ENCODE data around the gene CSKMT.
A peak's percentile ranks its signal among the peaks of the same experiment; 100 is the strongest.
"Not testable (repeated sequence)": the region's sequence is repeated elsewhere in the genome, so short reads cannot be mapped to it uniquely, and the experiment has no call there.

The CSKMT gene

GRCh38 chr11:62656796-62657429 lies 8.2 kb upstream of the CSKMT start:
- no peak for DNase-seq

DNA sequence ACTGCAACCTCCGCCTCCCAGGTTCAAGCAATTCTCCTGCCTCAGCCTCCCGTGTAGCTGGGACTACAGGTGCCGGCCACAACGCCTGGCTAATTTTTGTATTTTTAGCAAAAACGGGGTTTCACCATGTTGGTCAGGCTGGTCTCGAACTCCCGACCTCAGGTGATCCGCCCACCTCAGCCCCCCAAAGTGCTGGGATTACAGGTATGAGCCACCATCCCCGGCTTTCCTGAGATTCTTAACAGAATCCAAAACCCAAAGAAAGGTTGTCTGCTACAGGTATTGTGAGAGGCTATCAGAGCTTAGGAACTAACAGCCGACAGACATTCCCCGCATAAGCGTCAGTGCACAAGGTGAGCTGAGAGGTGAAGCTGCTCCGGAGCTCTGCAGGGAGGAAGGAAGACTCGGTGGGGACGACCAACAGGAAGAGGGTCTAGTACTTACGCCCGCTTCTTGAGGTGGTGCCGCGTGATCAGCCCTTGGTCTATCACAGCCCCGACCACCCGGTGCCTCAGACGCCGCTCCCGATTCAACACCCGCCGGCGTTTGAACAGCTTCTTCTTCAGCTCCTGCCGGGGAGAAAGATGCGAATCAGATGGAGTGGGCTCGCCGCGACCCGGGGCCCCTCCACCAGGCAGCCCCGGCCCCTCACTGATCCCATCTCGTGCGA lies 572 bp upstream of the CSKMT start:
- no peak for DNase-seq

DNA sequence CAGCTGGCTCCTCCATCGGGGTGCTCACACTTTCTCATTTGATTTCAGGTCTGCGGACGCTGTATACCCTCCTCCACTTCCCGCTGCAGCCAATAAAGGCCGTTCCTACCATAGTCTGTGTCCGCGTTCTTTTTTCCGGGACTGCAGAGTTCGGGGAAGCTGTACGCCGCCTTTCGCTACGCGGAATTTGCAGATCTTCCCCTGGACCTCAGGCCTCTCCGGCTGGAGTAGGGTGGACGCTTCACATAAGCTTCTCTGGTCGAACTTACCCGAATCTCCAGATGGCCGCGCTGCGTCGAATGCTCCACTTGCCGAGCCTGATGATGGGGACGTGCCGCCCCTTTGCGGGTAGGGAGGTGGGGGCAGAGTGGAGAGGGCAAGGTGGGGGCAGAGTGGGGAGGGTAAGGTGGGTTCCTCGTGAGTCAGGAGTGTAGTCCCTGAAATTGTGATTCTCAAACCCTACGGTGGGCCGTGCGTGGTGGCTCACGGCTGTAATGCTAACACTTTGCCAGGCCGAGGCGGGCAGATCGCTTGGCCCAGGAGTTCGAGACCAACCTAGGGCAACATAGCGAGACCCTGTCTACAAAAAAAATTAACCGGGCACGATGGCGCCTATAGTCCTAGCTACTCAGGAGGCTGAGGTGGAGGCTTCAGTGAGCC lies 617 bp downstream of the CSKMT start:
- DNase-seq = peak; percentile 75 to 78

GRCh38 chr11:62666259-62666926 lies 1.3 kb downstream of the CSKMT start:
- DNase-seq = peak; percentile 57 to 60

DNA sequence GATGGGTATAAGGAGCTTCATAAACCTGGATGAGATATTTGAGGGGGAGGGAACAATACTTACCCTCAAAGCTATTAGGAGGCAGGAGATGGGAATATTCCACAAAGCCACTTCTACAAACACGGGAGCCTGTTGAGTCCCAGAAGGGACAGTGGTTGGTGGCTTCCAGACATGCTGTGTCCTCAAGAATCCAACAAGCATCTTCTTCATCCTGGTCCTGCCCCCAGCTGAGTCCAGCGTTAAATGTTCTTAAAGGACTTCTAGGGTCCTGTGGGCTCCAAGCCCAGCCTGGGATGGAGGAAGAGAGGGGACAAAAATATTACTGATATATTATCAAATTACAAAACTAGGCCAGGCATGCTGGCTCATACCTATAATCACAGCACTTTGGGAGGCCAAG lies 2.3 kb downstream of the CSKMT start:
- peak in 1 of 2 experiments; percentile 37 for DNase-seq

- no peak for DNase-seq
Observed at GRCh38 chr11:62669420-62670161, 4.5 kb downstream of the CSKMT start.

- DNase-seq = no peak
Observed at GRCh38 chr11:62671236-62671607, 6.1 kb downstream of the CSKMT start.

GRCh38 chr11:62671608-62672389 lies 6.7 kb downstream of the CSKMT start, which contains the start of the genes LBHD1 and UQCC3:
Gene LBHD1, minus strand, starts transcription at chr11:62672267. Its CDS starts 2,236 bp downstream, at chr11:62670031.
Gene UQCC3, plus strand, starts transcription at chr11:62671673. Its CDS starts 73 bp downstream, at chr11:62671746.
- peak; percentile 90 to 92 for DNase-seq

GRCh38 chr11:62673196-62673525 lies 8.0 kb downstream of the CSKMT start:
- no peak for DNase-seq

- not testable (repeated sequence) for DNase-seq
Observed at GRCh38 chr11:62675415-62675814, 10.3 kb downstream of the CSKMT start.

DNA sequence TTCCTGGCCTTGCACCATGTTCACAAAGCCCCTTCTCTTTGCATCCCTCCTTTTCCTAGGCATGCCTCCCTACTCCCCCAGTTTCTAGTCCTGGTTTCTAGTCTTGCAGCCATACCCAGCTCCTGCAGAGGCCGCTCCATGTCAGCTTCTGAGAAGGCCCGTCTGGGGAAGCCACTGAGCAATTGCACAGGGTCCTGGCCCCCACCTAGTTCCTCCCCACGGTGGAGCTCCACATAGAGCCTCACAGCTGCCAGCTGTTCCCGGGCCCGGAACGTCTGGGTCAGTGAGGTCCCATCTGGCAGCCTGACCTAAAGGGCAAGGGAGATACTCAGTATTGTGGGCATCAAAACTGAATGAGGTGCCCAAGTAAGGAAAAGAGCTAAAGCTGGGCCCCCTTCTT lies 11.6 kb downstream of the CSKMT start:
- no peak for DNase-seq

GRCh38 chr11:62677156-62677555 lies 12.0 kb downstream of the CSKMT start:
- no peak for DNase-seq

GRCh38 chr11:62677714-62678113 lies 12.6 kb downstream of the CSKMT start:
- DNase-seq = no peak

DNA sequence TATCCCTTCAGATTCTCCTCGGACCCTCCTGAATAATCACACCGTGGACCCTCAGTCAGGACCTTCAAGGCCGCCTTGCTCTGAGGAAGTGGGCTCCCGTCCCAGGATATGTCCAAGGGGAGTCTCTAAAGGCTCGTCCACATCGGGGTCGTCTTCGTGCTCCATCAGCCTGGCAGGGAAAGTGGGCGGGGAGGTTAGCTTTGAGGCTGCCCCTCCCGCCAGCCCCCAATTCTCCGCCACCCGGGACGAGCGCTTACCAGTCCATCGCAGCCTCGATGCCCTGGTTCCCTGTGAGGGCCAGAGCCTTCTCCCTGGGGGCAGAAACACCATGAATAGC lies 13.3 kb downstream of the CSKMT start:
- DNase-seq = no peak

DNA sequence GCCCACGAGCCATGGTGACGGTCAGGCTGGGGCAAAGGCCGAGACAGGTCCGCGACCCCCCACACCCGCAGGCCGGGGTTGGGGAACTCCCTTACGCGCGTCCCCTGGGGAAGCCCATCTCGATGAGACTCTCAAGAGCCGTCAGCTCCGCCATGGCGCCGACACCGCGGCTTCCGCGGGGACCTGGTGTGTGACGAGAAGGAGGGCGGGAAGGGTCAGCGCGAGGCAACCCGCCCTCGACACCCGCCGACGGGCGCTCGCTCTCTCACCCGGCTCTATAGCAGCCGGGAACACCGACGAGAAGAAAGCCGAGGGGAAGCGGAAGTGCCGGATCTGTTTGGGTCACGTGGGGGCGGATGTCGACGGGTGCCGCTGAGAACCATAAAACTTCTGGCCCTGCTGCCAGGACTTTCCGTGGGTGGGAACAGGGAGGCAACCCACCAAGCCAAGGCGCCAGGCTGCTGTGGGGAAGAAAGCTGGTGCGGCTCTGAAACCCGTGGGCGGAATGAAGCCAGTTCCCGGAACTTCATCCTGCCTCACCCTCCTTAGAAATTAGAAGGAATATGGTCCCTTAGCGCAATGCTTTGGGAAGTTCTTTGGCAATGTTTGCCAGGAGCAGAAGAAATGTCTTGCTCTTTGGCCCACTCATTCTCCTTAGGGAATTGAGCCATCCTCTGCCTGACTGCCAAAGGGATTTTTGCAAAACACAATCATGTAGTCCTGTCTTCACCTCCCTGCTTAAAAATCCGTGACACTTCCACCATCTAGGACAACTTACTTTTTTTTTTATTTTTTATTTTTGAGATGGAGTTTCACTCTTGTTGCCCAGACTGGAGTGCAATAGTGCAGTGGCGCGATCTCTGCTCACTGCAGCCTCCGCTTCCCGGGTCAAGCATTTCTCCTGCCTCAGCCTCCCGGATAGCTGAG lies 13.9 kb downstream of the CSKMT start, which contains the start of gene UBXN1:
Gene UBXN1, minus strand, starts transcription at position 304 of the 927 bp plus-strand sequence. Its CDS starts 150 bp downstream, at position 154.
- DNase-seq = peak; percentile 90 to 92

DNA sequence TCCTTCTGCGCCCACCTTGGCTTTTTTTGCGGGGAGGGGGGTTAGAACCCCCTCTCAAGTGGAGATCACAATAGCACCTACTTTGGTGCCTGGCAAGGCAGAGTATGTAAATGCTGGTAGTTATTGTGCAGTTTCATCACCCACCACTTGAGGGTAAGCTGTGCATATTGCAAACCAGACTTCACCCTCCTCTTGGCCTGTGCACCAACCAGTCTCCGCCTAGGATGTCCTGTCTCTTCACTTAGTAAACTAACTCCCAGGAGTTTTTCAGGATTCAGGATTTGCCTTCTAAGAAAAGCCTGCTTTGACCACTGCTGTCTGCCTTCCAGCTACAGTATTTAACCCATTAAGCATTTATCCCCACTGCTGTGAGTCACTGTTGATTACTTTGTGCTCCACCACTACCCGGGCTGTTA lies 15.7 kb downstream of the CSKMT start:
- DNase-seq = peak in 1 of 2 experiments; percentile 52

GRCh38 chr11:62682518-62682917 lies 17.4 kb downstream of the CSKMT start:
- DNase-seq = no peak

DNA sequence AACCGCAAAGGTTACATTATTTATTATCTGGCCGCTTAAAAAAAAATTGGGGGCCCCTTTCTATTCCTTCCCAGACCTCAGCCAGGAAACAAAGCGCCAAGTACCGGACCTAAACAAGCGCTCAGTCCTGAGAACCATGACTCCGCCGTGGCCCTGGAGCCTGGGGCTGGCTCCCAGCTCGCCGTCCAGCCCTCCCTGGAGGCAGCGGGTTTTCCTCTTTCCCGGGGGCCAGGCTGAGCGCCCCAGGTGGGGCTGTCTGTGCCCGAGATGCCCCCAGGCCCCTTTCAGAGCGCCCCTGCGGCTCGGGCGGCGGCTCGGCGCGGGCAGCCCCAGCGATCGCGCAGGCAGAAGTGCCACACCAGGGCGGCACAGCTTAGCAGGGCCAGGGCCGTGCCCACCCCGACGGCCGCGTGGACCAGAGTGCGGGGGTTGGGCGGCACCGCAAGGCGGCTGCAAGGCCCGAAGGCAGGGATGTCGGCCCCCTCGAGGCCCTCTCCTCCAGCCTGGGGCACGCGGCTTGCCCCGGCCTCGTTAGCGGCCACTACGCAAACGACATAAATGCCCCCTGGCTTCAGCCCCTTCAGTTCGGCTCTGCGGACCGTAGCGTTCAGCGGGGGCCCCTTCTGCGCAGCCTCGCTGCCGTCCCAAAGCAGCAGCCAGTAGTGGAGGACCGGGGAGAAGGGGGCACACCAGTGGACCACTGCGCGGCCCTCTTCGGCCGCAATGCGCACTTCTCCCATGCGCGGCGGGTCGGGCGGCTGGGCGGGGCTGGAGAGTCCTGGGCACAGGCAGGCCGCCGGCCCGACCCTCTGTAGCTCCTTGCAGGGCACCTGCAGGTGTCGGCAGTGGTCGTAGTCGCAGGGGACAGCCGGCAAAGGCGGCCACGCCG lies 22.6 kb downstream of the CSKMT start:
- DNase-seq = no peak

GRCh38 chr11:62688491-62688890 lies 23.4 kb downstream of the CSKMT start:
- no peak for DNase-seq

Measured in activated T-cell treated with anti-CD3 and anti-CD28 coated beads, Interleukin-2, amount 50 U/mL, for 48 hours (primary cell).